Endothelial cell of hepatic sinusoid (primary cell): Measurements from ENCODE around the gene CABLES2.

ENCODE experiments used
- in situ Hi-C: cut with HindIII; loops from 2 replicates; pipeline ENCODE4 v1.10.0; 2017; ENCODE audit warnings: low sequenced_read_pairs

The CABLES2 gene

GRCh38 chr20:62419759-62420158, 12.7 kb upstream of the CABLES2 start:
- in situ Hi-C loops: no loop called here

- in situ Hi-C loops: no loop called here
Measured at GRCh38 chr20:62418709-62419487, 11.8 kb upstream of the CABLES2 start.

DNA sequence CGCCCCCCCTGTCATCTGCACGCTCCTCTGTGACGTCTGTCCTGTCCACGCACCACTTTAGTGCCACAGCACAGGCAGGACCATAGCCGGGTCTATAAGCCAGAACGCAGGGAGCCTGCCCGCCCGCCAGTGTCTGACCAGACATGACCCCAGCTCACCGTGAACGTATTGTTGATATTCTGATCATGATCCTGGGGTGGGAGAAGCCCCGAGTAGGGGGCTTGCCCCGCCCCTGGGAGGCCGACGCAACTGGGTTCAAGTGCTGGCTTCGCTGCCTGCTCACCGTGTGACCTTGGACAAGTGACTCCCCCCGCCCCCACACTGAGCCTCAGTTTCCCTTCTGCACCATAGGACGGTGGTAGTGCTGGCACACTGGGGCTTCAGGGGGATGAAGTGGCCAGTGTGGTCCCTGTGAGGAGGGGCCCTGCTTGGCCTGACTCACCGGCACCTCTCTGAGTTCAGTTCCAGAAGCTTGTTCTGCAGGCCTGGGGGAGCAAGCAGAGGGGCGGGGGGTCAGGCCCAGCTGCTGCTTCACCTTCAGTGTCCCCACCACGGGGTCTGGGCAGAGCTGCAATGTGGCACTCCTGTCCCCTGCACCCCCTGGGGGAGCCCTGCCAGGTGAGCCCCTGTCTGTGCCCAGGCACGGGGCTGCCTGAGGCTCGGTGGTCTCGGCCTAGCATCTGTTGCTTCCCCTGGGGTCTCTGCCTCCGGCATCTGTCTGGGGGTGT, 11.1 kb upstream of the CABLES2 start:
- in situ Hi-C loops: no loop called here

- in situ Hi-C loops: no loop called here
Measured at GRCh38 chr20:62416651-62417637, 9.9 kb upstream of the CABLES2 start.

- in situ Hi-C loops: no loop called here
Measured at GRCh38 chr20:62415354-62416111, 8.4 kb upstream of the CABLES2 start.

DNA sequence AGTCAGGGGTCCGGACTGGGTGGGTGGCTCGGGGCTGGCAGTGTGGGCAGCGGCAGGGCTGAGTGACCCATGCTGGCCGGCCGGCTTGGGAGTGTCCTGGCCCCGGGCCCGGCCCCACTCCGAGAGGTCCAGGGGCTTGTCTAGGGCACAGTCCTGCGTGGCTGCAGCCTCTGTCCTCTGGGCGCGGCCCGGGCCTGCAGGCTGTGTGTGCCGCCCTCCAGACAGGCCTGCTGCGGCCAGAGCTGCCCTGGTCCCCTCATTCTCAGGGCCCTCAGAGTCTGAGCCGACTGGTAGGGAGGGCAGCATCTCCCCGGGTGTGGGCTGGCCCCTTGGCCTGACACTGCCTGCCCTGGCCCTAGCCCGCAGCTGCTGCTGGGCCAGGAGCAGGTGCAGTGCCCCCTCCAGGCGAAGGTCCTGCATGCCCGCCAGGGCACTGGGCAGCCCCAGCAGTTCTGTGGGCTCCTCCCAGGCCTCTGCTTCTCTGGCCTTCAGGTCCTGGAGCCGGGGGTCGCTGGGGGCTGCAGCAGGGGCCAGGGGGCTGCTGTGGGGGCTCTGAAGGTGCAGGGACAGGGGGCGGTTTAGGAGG, 6.9 kb upstream of the CABLES2 start:
- in situ Hi-C loops: no loop called here

DNA sequence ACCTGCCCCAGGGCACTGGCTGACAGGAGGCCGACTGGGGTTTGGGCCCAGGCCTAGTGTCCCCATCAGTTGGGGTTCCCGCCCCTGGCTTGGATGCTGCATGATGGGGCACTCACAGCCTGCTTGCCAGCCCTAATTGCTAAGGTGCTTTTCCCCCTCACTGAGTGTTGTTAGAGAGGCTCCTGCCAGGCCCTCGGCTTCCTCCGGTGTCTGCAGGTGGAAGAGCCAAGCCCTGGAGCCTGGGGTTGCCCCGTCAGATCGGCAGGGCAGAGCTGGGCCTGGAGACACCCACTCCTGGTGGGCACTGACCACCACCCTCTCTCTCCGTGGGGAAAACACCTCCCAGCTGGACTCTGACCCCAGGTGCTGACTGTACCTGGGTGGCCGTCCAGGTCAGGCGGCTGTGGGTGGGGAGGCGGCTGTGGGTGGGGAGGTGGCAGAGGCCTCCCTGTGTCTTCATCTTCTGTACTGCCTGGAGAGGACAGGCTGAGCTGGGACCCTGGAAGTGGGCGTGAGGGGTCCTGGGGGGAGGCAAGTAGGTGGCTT, 6.0 kb upstream of the CABLES2 start:
- in situ Hi-C loops: no loop called here

DNA sequence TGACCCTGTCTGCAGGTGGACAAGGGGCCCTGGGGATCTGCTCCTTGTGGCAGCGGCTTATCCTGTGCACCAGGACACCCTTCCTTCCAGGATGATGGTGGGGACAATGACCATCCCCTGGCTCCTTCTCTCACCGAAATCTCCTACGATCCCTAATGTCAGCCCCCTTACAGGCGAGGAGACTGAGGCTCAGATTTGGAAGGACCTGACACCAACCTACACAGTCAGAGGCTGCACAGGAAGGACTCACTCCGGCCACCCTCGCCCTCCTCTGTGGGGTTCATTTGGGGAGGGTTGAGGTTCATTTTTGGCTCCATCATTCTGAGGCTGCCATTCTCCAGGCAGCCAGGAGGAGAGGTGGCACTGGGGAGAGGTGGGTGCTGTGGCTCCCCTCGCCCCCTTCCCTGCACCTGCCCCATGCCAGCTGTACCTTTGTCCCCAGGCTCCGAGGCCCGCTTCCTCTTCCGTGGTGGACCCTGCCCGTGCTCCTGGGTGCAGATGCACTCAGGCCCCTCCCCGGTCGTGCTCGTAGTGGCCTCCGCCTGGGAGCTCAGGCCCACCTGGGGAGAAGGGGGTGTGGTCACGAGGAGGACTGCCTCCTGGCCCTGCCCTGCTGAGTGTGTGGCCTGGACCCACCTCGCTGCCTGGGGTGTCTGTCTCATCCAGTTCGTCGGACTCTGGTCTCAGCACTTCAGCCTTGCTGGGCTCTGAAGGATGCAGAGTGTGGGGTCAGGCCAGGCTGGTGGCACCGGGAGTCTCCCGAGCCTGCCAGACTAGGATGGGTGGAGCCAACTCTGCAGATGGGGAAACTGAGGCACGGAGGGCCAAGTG, 5.3 kb upstream of the CABLES2 start:
- in situ Hi-C loops: no loop called here

GRCh38 chr20:62411479-62412193, 4.6 kb upstream of the CABLES2 start:
- in situ Hi-C loops: no loop called here

- in situ Hi-C loops: no loop called here
Measured at GRCh38 chr20:62410746-62411478, 3.8 kb upstream of the CABLES2 start.

DNA sequence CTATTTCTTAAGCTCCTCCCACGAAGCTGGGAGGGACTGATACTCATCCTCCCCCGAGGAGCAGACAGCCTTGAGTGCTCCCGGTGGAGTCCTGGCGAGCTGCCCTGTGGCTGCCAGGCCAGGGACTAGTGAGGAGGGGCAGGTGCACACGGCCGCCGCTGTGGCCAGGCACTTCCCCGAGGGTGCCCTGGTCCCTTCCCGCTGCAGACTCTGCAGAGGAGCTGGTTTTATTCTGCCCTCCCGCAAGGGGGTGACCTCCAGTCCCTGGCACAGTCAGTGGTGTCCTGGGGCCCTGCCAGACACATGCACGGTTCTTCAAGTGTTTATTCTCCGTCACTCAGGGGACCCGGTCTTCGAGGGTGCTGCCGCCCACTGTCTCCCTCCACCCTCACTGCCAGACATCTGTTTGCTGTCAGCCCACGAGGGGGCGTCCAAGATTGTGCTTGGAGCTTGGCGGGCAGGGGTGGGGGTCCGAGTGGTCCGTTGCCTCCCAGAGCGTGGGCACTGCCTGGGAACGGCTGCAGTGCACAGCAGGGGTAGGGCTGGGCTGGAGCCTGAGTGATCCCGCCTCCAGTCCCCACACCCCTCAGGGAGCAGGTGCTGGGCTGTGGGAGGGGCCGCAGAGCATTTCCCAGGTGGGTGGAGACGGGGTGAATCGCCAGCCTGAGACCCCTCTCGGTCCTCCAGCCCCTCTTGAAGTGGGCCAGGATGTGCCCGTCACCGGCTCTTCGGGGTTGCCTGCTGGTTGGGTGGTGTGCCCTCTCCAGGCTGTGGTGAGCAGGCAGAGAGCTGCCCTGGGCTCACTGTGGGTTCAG, 3.1 kb upstream of the CABLES2 start:
- in situ Hi-C loops: no loop called here

DNA sequence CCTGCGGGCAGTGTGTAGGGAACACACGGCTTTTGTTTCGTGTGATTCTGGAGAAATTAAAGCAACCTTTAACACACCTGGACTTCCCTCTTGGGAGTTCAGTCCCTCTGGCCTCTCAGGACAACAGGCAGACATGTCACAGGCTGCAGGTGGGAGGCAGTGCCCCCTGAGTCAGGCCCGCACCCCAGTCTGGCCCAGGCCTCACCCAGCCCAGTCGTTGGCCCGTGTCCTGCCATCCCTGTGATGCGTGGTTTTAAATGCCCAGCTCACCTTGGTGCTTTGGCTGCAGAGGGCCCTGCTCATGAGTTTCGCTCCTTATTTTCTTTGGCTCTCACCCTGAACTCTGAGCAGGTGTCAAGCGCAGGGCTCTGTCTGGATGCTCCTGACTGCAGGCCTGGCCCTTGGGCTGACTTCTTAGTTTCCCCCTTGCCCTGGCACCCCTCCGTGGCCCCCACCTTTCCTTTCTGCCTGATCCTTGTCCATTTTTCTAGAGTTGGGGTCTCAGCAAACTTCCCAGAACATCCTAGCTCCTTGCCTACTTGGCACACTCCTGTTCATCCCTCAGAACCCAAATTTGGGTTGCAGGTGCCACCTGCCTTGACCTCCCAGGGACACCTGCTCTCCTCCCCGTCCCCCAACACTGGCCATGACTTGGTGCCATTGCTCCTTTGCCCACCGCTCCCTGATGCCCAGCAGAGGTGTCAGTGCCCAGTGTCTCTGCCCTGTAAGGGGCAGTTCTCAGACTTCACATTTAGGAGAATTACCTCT, 2.2 kb upstream of the CABLES2 start:
- in situ Hi-C loops: no loop called here

DNA sequence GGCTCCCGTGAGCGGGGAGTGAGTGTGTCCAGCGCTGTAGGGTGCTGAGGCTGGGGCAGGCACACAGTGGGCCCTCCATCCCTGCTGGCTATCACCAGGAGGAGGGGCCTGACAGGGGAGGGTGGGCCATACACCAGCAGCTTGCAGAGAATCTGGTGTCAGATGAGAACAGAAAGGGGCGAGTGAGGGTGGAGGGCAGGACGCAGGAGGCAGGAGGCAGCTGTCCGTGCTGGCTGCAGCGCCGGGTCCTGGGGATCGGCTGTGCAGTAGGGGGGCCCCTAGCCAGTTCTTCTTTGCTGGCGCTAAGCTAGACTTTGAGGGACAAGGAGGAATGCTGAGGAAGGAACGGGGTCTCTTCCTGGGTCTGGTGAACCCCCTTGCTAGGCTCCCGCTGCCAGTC, 1.6 kb upstream of the CABLES2 start:
- in situ Hi-C loops: no loop called here

DNA sequence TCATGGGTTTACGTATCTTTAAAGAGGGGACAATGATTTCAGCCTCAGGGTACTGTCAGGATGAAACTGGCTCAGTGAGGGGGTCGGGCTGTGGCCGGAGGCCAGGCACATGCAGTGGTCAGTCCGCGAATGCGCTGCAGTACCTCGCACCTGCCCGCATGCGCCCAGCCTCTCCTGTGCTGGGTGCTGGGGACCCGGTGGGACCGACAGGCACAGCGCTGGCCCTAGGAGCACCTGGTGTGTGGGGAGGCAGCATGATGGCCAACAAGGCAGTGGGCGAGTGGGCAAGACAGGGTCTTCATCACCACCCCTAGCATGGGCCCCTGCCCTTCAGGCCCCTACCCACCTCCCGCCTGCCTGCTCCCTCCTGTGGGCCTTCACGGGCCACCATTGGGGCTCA, 970 bp upstream of the CABLES2 start:
- in situ Hi-C loops: no loop called here

GRCh38 chr20:62406635-62407176, 379 bp downstream of the CABLES2 start:
- in situ Hi-C loops: no loop called here

DNA sequence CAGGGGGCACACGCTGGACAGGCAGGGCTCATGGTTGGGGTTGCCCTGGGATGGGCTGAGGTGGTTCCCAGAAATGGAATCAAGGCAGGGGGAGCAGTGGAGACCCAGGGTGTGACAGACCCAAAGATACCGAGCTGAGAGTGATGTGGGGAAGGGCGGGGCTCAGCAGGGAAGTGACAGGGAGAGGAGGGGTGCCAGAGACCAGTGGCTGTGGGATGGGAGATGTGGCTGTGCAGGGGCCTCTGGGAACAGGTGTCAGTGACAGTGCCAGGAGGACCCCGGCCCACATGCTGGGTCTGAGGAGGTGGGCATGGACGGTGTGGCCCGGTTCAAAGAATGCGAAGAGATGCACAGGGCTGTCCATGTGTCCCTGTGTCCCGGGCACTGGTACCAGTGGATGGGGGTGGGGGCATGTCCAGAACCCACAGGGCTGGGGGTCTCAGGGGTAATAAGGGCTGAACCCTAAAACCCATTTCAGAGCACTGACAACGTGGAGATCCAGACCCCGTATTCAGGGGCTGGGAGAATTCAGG, 1.0 kb downstream of the CABLES2 start:
- in situ Hi-C loops: no loop called here
